PC-9 (cell line): ENCODE data around the gene ZNF688. TPM values are rescaled to one million over a fixed set of nuclear protein-coding genes. Genes with fewer than 3 reads are reported as not detected.
A peak's percentile ranks its signal among the peaks of the same experiment; 100 is the strongest.

Source experiments
- BruUV-seq: library from RNA; stranded (reverse); fragments of 400-500 nt; replicated peaks from 2 replicates; lab custom pipeline; 2021; lab: Mats Ljungman, UMichigan
- CTCF ChIA-PET: fragments of 300-600 bp; sonication (Branson Sonifier 250); formaldehyde crosslinking; loops from one replicate; lab custom pipeline; 2022; ENCODE audit warnings: antibody characterized with exemption; lab: Charles Lee
- POLR2A ChIA-PET: fragments of 300-600 bp; sonication (Branson Sonifier 250); formaldehyde crosslinking; loops from one replicate; lab custom pipeline; 2022; ENCODE audit warnings: antibody characterized with exemption; ENCODE audit not compliant: unreplicated experiment; lab: Charles Lee
- DNase-seq, 2 experiments: peaks; one replicate each; pipeline versions ENCODE4 v3.0.0 to v3.0.0-alpha.2; 2015 to 2022; ENCODE audit warnings: mixed read lengths in 1 of 2
- H2AFZ ChIP-seq: fragments of 200-600 bp; sonication (generic); 2 replicates; pipeline ENCODE4 v1.8.1; 2017; ENCODE audit warnings: antibody characterized with exemption
- H3F3A ChIP-seq: fragments of 200-600 bp; sonication (generic); 2 replicates; pipeline ENCODE4 v1.8.1; 2017; ENCODE audit warnings: antibody characterized with exemption, mild to moderate bottlenecking, low read depth; ENCODE audit not compliant: insufficient read depth
- H3K27ac ChIP-seq: fragments of 200-600 bp; sonication (generic); 2 replicates; pipeline ENCODE4 v1.6.1; 2016; ENCODE audit warnings: mixed run types
- H3K27me3 ChIP-seq: fragments of 200-600 bp; sonication (generic); 2 replicates; pipeline ENCODE4 v1.6.1; 2016; ENCODE audit warnings: low read depth, mixed run types; ENCODE audit not compliant: insufficient read depth
- H3K36me3 ChIP-seq: fragments of 200-600 bp; sonication (generic); 2 replicates; pipeline ENCODE4 v1.6.1; 2016; ENCODE audit warnings: low read depth, mixed run types
- H3K4me1 ChIP-seq: fragments of 200-600 bp; sonication (generic); replicated peaks from 2 replicates; pipeline ENCODE4 v1.6.1; 2016; ENCODE audit warnings: mixed run types; ENCODE audit not compliant: insufficient read depth
- H3K4me2 ChIP-seq: fragments of 200-600 bp; sonication (generic); 2 replicates; pipeline ENCODE4 v1.6.1; 2017; ENCODE audit warnings: mixed run types
- H3K4me3 ChIP-seq: fragments of 200-600 bp; sonication (generic); 2 replicates; pipeline ENCODE4 v1.6.1; 2016; ENCODE audit warnings: mixed run types
- H3K79me2 ChIP-seq: fragments of 200-600 bp; sonication (generic); 2 replicates; pipeline ENCODE4 v1.6.1; 2017; ENCODE audit warnings: low read depth, mixed run types
- H3K9me2 ChIP-seq: fragments of 200-600 bp; sonication (generic); 2 replicates; pipeline ENCODE4 v1.8.1; 2017; ENCODE audit warnings: mild to moderate bottlenecking; ENCODE audit not compliant: insufficient read depth
- H3K9me3 ChIP-seq: fragments of 200-600 bp; sonication (generic); 2 replicates; pipeline ENCODE4 v1.8.1; 2016; ENCODE audit warnings: low read depth; ENCODE audit not compliant: insufficient read depth
- H4K20me1 ChIP-seq: fragments of 200-600 bp; sonication (generic); 2 replicates; pipeline ENCODE4 v1.8.1; 2017; ENCODE audit not compliant: insufficient read depth
- EZH2 ChIP-seq: fragments of 200-600 bp; sonication (generic); IDR thresholded peaks from 2 replicates; pipeline ENCODE4 v1.8.0; 2017; ENCODE audit warnings: antibody characterized with exemption, low read depth
- intact Hi-C: fragments of 100-400 bp; cut with micrococcal nuclease; formaldehyde crosslinking; loops from one replicate; pipeline ENCODE4 v1.10.0; 2022; ENCODE audit not compliant: unreplicated experiment
- total RNA-seq: library from RNA; stranded (reverse); gene quantifications from 2 replicates; pipeline ENCODE4 v1.2.3, GENCODE V29; 2021
- TF ChIP-seq, protein P1 (sequence below): fragments of 200-600 bp; sonication (generic); conservative IDR thresholded peaks from 2 replicates; pipeline ENCODE4 v1.6.1; 2017; ENCODE audit warnings: mixed run types, antibody characterized with exemption, mild to moderate bottlenecking, moderate library complexity

Gene ZNF688
- total RNA-seq, 1 experiment from 2014 or later, result 13.1 TPM

DNA sequence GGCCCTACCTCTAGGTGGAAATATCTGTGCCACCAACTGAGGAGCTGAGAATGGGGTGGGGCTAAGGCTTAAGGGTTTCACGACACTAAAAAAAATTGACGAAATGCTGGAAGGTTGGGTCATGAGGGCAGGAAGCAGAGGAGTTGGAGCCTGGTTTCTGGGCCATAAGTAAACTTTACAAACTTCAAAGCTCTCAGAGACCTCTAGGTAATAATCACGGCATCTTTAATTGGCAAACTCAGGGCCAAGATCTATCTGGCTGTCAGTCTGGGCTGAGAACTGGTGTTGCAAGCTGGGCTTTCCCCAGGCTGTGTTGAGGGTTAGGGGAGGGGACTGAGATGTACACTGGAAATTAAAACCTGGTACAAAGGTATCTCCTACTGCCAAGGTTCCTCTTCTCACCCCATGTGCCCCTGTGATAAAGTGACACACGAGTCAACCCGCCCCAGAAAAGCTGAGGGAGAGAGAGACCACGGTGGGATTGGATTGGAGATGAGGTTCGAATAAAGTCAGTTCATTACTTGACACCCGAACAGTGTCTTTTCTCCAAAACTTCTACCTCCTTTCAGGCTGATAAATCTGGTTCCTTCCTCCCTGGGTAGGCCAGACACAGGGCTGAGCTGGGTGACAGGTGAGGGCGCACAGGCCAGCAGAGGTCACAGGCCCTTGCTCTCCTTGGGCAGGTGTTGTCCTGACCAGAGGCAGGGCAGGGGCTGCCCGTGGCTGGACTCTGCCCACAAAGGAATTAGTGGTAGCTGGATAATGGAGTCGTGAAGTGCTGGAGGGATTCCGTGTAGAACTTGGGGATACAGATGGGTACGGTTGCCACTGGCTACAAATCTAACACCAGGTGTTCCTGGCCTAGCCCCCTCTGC, 41.1 kb downstream of the ZNF688 start:
- no TSS peak for BruUV-seq
- ChIA-PET POLR2A (interaction anchor here (0.7 kb wide), 1 partner anchor 38 kb away, joined by 7 read pairs; no protein-coding TSS in a partner anchor), CTCF (interaction anchor here (0.6 to 0.7 kb wide), 2 partner anchors 63 to 284 kb away, joined by 4 read pairs; no protein-coding TSS in a partner anchor)

DNA sequence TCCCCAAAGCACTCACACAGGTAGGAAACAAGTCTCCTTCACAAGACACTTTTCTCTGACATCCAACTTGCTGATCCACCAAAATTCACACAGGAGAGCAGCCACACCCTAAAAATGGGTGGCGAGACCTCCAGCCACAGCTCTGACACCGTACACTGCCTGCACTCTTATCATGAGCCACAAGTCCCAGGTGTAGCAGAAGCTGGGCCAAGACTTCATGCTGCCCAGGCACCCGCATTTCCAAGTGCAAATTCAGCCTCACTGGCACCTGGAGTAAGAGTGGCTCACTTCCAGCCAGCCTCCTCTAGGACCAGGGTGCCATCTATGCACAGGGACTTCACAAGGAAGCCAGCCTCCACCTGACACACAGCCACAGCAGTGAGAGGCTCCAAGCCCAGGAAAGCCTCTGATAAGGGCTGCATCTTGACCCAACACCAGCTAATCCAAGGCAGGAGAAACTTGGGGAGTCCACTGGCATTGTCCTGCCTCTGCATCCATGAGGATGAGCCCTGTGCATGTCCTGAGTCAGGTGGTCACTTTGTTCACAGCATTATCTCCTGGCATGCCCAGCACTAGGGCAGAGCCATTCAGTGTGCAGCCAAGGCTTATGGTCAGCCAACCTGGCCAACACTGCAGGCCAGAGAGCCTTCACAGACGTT, 42.6 kb downstream of the ZNF688 start:
- no peaks in the 10 kb centered on the region for H3K9me3 ChIP-seq
- no peaks in the 10 kb centered on the region for H4K20me1 ChIP-seq
- no TSS peak for BruUV-seq
- peaks cover 41% of the 10 kb centered on the region for H3F3A ChIP-seq
- TF ChIP-seq EZH2, result no peak
- TF ChIP-seq, protein P1, sequence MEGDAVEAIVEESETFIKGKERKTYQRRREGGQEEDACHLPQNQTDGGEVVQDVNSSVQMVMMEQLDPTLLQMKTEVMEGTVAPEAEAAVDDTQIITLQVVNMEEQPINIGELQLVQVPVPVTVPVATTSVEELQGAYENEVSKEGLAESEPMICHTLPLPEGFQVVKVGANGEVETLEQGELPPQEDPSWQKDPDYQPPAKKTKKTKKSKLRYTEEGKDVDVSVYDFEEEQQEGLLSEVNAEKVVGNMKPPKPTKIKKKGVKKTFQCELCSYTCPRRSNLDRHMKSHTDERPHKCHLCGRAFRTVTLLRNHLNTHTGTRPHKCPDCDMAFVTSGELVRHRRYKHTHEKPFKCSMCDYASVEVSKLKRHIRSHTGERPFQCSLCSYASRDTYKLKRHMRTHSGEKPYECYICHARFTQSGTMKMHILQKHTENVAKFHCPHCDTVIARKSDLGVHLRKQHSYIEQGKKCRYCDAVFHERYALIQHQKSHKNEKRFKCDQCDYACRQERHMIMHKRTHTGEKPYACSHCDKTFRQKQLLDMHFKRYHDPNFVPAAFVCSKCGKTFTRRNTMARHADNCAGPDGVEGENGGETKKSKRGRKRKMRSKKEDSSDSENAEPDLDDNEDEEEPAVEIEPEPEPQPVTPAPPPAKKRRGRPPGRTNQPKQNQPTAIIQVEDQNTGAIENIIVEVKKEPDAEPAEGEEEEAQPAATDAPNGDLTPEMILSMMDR, result no peak
- CTCF ChIA-PET, result interaction anchor here (0.6 kb wide), 1 partner anchor 78 kb away, joined by 3 read pairs; no protein-coding TSS in a partner anchor
- 0 out of 2 replicates have a peak, but pooled peaks cover 13% of the 10 kb centered on the region for H3K36me3 ChIP-seq
- H2AFZ ChIP-seq, result no peak overlapping the region
- peak overlapping the region; percentile 79 for H3K27ac ChIP-seq
- peaks cover 32% of the 10 kb centered on the region for H3K79me2 ChIP-seq
- peaks cover 36% of the 10 kb centered on the region for H3K4me1 ChIP-seq
- no peaks in the 10 kb centered on the region for H3K9me2 ChIP-seq
- no peak for DNase-seq
- no peaks in the 10 kb centered on the region for H3K27me3 ChIP-seq
- H3K4me3 ChIP-seq, result peak overlapping the region; percentile 97; the same call in 1 of the 2 replicates
- intact Hi-C loops, result loop anchor here (5.0 kb wide), 1 partner anchor 152 kb away; no protein-coding TSS in a partner anchor
- POLR2A ChIA-PET, result interaction anchor here (0.7 to 0.8 kb wide), 2 partner anchors 73 to 84 kb away, joined by 4 read pairs; no protein-coding TSS in a partner anchor
- peak overlapping the region; percentile 88 for H3K4me2 ChIP-seq

More for the DNA sequence above, 41.1 kb downstream of the ZNF688 start:
- Histone ChIP-seq H3K9me3 (no peaks in the 10 kb centered on the region), H3K4me1 (peaks cover 36% of the 10 kb centered on the region), H3K79me2 (peaks cover 43% of the 10 kb centered on the region), H2AFZ (no peak overlapping the region), H3K4me3 (no peak overlapping the region), H4K20me1 (no peaks in the 10 kb centered on the region), H3K9me2 (no peaks in the 10 kb centered on the region), H3K27ac (no peak overlapping the region), H3K27me3 (no peaks in the 10 kb centered on the region), H3K4me2 (no peak overlapping the region), H3F3A (peaks cover 38% of the 10 kb centered on the region), H3K36me3 (0 out of 2 replicates have a peak, but pooled peaks cover 13% of the 10 kb centered on the region)
- no peak for TF ChIP-seq EZH2
- TF ChIP-seq, protein P1, result no peak
- intact Hi-C loops, result no loop called here
- DNase-seq, result no peak
